Adipose tissue (tissue), 3 donors: ENCODE data around the gene WARS2. TPM values are rescaled to one million over a fixed set of nuclear protein-coding genes. Genes with fewer than 3 reads are reported as not detected.

Experiments used
- H3K27ac ChIP-seq: one replicate; pipeline ENCODE4 v1.5.1; 2013; ENCODE audit warnings: low read depth, low read length
- WGBS, 3 donors: extraction: QIAGEN DNeasy Blood & Tissue Kit; methylation state at CpG; one replicate each; pipeline ENCODE4 v1.1.7; 2013; 5-methylcytosine and 5-hydroxymethylcytosine counted together
- polyA plus RNA-seq, 3 donors: library from polyadenylated mRNA; stranded (reverse); fragments of 200-250 nt; gene quantifications; one replicate each; pipeline ENCODE4 v1.2.3, GENCODE V29; 2013
- donor health status: healthy with polysubstance abuse.
- donor health status: Bipolar disorder and iron deficiency.
- donor health status: healthy.

WARS2 gene
- polyA plus RNA-seq, 3 donors, result 7.0 to 8.9 (median 7.0) TPM

DNA sequence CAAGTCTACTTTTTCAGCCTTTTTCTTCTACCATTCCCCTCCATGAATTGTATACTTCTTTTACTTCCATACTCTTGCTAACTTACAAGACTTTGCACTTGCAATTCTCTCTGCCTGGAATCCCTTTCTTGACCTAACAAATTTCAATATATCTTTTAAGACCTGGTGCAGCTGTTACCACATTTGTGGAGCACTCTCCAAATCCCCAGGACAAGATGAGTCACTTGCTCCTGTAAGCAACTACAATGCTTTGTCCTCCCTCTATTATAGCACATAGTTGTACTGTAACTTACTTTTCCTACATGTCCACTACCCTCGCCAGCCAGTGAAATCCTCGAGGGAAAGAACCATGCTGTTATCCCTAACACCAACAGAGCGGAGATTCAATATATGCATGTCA, 43.1 kb downstream of the WARS2 start:
- H3K27ac ChIP-seq, result no peak overlapping the region
- 85 to 93% (median 93%) methylated on average over 3 of the region's 3 CpGs for WGBS, 3 donors

DNA sequence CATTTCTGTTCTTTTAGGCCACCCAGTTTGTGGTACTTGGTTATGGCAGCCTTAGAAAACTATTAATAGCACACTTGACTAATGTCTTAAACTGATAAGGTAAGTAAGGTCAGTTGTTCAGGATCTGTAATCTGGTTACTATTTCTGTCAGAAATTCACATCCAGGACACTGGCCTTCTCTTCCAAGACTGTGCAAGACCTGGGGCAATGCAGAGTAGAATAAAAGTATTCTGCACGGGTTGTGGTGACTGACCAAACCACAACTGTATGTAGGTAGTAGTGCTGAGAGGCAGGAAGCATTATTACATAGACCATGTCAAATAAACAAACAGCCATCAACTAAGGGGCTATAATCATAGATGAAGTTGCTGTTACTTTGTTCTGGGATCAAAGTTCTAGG, 46.7 kb downstream of the WARS2 start:
- WGBS, 3 donors, result 96 to 97% (median 97%) methylated on average over 1 of the region's 1 CpG
- no peak overlapping the region for H3K27ac ChIP-seq

DNA sequence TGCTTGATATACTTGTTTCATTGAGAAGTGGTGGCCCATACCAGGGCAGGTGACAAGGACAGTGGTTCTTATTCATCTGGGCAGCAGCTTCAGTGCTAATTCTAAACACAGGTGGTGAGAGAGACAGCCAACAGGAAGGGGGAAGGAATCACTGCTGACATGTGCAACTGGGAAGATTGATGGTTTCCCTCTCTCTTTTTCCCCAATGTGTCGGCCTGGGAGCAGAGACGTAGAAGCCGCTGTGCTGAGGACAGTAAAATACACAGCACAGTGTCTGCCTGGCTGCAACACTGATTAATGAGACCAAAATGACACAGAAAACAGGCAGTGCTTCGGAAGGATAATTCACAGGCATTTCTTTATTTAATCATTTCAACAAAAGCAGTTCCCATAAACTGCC, 48.8 kb downstream of the WARS2 start:
- WGBS, 3 donors, result 44 to 78% (median 72%) methylated on average over 4 of the region's 4 CpGs
- H3K27ac ChIP-seq, result no peak overlapping the region

DNA sequence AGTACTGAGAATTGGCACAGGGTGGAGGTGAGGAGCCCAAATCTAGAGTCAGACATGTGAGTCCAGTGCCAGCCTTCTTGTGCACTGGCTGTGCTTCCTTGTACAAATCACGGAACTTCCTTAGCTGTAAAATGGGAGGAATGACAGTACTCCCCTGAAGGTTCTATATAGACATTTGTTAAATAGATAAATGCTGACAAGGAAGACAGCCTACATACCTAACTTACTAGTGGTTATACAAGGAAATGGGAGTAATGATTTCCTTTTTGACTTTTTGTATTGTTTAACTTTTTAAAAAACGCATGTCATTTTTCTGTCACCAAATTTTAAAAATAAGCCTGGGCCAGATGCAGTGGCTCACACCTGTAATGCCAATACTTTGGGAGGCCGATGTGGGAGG, 50.2 kb downstream of the WARS2 start:
- H3K27ac ChIP-seq, result no peak overlapping the region
- WGBS, 3 donors, result 95 to 99% (median 95%) methylated on average over 3 of the region's 3 CpGs

DNA sequence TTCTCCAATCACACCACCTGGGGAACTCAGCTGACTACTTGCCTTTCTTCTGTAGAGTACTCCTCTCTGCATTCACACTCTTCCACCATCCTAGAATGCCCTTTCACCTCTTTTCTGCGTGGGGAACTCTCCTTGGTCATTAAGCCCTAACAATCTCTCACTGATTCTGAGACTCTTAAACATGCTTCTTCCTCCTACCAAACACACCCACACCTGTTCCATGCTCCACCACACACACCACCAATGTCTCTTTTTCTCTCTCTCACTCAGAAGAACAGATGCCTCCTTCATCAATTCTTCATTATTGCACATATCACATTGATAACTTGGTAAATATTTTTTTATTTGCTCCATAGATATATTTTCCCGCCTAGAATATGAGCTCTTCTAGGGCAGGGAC, 53.6 kb downstream of the WARS2 start:
- 66 to 88% (median 82%) methylated on average over 2 of the region's 2 CpGs for WGBS, 3 donors
- no peak overlapping the region for H3K27ac ChIP-seq

DNA sequence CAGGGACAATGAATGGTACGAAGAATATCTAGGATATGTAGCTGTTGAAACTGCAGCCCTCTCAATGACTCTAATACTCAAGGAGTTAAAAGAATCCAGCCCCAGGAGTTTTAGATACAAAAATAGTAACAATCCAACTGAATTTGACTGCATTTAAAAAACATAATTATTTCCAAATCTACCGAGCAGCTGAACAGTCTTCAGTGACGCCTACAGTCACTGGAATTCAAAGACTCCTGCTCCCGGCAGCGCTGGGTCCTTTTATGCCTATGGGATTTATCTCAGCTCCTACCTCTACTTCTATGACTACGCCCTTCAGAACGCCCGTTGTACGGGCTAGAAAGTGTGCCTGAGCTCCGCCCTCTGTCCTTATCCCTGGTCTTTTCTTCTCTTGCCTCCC, 55.7 kb downstream of the WARS2 start:
- 84 to 91% (median 85%) methylated on average over 10 of the region's 10 CpGs for WGBS, 3 donors
- no peak overlapping the region for H3K27ac ChIP-seq

DNA sequence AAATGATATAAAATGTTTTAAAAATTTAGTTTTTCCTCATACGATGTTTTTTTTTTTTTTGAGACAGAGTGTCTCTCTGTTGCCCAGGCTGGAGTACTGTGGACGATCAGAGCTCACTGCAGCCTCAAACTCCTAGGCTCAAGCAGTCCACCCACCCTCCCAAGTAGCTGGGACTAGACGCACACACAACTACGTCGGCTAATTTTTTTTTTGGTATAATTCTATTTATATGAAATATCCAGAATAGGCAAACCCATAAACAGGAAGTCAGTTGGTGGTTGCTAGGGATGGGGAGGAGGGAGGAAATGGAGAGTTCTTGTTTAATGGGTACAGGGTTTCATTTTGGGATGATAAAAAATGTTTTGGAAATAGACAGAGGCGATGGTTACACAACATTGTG, 56.5 kb downstream of the WARS2 start:
- no peak overlapping the region for H3K27ac ChIP-seq
- WGBS, 3 donors, result 67 to 85% (median 68%) methylated on average over 6 of the region's 6 CpGs

DNA sequence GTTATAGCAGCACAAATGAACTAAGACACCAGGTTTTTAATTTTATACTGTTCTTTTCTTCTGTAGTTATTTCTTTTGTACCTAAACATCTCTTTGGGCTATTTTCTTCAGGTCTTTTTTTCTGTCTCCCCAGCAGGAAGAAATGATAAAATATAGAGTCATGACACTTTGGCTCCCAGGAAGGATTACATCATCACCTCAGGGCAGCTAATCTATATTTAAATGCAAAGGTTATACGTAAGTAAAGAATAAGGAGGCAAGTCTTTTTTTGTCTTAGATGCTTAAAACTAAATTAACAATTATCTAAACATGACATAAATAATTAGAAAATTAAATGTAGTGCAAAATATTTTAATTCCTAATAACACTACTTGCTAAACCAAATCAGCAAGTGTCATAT, 57.0 kb downstream of the WARS2 start:
- H3K27ac ChIP-seq, result no peak overlapping the region
- WGBS, 3 donors, result 68 to 88% (median 80%) methylated on average over 1 of the region's 1 CpG

DNA sequence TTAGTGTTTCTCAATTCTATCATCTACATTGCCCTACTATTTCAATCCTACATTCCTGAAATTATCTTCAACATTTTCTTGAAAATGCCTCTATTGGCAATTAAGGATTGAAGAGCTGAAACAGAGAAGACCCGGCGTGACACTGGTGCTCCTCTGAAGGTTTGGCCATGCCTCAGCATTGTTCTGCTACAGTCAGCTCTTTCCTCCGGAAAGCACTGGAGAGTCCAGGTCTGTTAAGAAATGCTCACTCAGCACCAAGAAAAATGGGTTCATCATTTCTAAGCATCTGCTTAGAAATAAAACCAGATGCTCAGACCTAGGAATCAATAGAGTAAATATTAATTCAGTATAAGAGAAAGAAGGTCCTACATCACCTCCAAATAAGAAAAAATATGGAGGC, 58.8 kb downstream of the WARS2 start:
- no peak overlapping the region for H3K27ac ChIP-seq
- WGBS, 3 donors, result 69 to 89% (median 77%) methylated on average over 3 of the region's 3 CpGs

DNA sequence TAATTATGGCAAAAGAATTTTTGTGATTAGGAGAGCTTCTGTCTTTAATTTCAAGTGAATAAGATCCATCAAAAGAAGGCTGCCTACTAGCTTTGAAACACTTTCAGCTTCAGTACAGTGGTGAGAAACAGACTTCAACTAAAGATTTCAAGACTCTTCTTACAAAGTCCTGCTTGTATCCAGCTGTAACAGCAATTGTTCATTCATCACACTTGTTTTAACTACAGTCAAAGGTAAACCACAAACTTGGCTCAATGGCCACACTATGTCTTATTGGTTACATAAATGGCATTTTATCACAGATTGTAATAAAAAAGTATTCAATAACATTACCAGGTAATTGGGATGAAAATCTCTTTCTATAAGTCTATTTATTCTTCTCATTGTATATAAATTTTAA, 59.2 kb downstream of the WARS2 start:
- no peak overlapping the region for H3K27ac ChIP-seq

DNA sequence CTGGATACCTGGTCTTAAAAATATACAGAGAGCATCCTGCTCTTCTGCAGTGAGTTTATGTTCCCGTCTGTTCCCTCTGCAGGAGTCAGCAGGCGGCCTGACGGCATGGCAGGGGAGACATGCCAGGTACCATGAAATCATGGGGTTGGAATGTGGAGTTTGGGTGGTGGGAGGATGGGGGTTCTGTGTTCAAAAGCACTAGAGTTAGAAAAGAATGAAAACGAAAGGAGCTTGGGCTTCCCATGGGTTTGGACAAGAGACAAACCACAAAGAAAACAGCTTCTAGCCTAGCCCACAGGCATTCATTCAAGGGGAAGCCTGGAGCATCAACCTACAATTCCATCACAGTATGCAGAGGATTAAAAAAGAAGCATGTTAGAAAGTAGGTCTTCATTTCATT, 59.9 kb downstream of the WARS2 start:
- 53 to 79% (median 57%) methylated on average over 4 of the region's 4 CpGs for WGBS, 3 donors
- H3K27ac ChIP-seq, result no peak overlapping the region

DNA sequence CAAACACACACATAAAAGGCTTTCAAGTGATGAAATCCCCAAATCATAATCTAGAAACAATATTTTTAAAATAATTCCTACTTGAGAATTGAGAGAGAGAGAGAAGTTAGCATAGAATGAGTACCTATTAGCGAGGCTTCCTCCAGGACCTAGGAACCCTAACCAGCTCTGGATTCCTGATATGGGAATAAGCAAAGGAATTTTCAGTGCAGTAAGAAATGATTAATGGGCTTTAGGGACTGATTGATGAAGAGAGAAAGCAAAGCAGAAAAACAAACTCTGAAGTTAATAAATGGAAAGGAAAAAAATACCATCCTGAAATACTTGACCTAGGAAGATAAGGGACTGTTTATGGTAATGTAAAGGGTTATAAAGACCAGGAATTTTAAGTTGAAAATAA, 60.6 kb downstream of the WARS2 start:
- 92 to 100% (median 95%) methylated on average over 1 of the region's 1 CpG for WGBS, 3 donors
- H3K27ac ChIP-seq, result no peak overlapping the region

DNA sequence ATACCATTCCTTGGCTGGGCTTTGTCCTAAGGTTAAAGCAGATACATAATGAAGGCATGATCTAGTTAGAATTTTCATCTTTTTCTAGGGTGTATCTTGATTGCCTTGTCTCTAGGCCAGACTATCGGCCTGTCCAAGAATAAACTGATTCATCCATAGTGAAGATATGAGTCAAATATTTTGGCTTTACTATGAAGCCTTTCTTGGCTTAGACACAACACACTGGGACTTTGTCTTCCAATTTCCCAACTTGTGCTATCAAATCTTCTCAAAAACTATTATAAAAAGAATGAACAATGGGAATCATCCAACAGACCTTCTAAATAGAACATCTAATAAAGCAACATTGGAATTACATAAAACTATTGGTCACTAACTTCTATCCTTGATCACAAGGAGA, 64.8 kb downstream of the WARS2 start:
- H3K27ac ChIP-seq, result no peak overlapping the region
- 51 to 84% (median 51%) methylated on average over 1 of the region's 1 CpG for WGBS, 3 donors

DNA sequence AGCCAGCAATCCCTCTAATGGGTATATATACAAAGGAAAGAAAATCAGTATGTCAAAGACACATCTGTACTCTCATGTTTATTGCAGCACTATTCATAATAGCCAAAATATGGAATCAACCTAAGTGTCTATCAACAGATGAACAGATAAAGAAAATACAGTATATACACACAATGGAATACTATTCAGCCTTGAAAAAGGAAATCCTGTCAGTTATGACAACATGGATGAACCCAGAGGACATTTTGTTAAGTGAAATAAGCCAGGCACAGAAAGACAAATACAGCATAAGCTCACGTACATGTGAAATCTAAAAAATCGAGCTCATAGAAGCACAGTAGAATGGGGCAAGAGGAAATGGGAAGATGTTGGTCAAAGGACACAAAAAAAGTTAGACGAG, 69.1 kb downstream of the WARS2 start:
- no peak overlapping the region for H3K27ac ChIP-seq
- 97 to 98% (median 98%) methylated on average over 3 of the region's 3 CpGs for WGBS, 3 donors

DNA sequence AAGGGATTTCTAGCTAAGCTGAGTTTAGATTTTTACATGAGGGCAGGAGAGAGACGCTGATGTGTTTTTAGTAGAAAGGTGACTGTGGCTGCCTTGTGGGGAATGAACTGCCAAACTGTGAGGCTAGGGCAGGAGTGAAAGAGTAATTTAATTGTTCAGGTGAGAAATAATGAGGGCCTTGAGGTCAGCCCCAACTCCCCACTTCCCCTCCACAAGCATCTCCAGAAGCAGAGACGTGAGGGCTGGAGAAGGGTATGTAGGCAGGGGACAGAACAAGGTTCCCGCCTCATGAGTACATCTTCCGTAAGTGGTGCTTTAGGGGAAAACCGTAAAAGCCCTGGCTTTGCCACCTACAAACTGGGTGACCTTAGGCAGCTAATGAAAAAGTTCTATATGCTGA, 70.8 kb downstream of the WARS2 start:
- 75 to 94% (median 80%) methylated on average over 5 of the region's 5 CpGs for WGBS, 3 donors

DNA sequence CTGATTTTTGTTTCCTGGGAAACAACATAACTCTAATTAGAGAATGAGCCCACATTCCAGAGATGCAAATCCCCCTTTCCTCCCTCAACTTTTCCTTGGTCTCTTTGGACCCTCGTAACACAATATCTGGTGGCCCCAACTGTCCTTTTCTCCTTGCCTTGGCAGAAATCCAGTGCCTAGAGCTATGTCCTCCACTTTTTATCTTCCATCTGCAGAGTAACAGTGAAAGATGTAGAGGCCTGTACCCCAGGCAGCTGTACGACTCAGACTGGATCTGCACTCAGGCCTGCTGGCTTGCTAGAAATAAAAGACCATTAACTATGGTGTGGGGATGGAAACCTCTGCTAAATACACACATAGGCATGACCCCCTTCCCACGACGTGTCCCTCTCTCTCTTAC, 72.0 kb downstream of the WARS2 start:
- H3K27ac ChIP-seq, result no peak overlapping the region
- 83 to 91% (median 87%) methylated on average over 4 of the region's 4 CpGs for WGBS, 3 donors

More for the DNA sequence above, 70.8 kb downstream of the WARS2 start:
- no peak overlapping the region for H3K27ac ChIP-seq

DNA sequence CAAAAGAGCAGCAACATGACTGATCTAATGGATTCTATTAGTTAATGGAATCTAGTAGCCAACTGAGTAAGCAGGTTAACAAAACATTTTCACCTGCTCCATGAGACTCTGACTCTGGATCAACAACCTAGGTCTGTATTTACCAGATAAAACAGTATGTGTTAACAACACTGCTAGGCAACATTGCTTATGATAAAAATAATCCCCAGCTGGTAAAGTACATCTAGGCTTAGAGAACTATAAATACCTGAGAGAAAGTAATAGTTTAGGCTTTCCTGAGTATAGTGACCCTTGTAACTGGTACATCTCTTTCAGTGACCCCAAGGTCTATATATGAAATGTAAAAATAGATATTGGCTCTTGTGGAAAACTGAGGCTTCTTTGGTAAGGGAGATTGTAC, 78.8 kb downstream of the WARS2 start:
- no peak overlapping the region for H3K27ac ChIP-seq

DNA sequence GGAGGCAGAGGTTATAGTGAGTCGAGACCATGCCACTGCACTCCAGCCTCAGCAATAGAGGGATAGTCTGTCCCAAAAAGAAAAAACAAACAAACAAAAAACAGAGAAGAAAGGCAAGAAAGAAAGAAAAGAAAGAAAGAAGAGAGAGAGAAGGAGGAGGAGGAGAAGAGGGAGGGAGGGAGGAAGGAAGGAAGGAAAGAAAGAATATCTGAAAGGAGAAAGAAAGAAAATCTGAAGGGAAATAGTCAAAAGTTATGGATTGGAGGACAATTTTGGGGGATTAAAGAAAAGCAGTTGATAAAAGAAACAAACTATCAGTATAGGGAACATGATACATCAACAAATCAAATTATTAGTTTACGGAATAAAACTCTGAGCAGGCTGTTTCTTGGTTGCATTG, 84.9 kb downstream of the WARS2 start:
- WGBS, 3 donors, result 92 to 99% (median 98%) methylated on average over 2 of the region's 2 CpGs
- no peak overlapping the region for H3K27ac ChIP-seq

DNA sequence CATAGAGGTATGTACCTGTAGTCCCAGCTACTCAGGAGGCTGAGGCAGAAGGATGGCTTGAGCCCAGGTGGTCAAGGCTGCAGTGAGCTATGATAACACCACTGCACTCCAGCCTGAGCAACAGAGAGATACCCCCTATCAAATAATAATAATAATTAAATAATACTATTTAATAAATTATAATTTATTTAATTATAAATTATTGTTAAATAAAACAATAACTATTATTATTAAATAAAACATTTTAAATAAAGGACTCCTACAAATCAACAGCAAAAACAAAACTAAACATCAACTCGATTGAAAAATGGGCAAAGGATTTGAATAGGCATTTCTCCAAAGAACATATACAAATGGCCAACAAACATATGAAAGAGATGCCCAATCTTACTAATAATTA, 86.5 kb downstream of the WARS2 start:
- 93 to 98% (median 94%) methylated on average over 1 of the region's 1 CpG for WGBS, 3 donors
- H3K27ac ChIP-seq, result no peak overlapping the region

DNA sequence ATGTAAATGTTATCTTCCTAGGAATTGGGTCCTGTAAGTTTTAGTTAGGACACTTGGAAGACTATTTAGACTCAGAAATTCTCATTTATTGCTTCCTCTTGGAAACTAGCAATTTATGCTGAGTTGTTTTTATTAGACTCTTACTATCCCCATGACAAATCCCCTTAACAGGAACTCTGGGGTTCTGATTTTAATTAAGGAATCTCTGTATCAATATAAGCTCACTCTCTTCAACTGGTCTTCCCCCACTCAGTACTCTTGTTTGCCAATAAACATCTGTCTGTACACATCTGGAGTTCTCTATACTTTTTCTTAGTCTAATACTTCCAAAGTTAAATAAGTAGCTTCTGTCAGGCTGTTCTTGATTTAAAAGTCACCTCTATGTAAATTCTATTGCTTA, 88.2 kb downstream of the WARS2 start:
- H3K27ac ChIP-seq, result no peak overlapping the region

DNA sequence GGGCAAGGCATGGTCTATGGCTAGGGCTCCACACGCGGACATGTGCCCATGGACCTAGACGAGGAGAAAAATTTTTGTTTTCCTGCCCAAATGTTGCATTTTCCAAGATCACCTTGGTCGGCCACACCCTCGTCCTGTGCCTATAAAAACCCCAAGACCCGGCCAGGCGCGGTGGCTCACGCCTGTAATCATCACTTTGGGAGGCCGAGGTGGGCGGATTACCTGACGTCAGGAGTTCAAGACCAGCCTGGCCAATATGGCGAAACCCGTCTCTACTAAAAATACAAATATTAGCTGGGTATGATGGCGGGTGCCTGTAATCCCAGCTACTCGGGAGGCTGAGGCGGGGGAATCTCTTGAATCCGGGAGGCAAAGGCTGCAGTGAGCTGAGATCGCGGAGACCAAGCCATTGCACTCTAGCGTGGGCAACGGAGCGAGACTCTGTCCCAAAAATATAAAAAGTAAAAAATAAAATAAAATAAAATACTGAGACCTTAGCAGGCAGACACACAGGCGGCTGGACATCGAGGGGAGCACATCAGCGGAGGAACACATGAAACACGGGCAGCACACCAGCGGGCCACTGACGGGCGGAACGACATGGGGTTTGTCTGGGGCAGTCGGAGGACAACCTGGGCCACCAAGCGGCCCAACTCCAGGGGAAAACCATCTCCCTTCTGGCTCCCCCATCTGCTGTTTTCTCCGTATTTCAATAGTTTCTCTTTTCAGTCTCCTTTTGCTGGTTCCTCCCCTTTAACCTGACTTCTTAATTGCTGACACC, 91.6 kb downstream of the WARS2 start:
- H3K27ac ChIP-seq, result no peak overlapping the region
- WGBS, 3 donors, result 96 to 97% (median 97%) methylated on average over 34 of the region's 34 CpGs
